Measurements from ENCODE around the gene VENTX.

VENTX gene

GRCh38 chr10:133289761-133290160 is 52.1 kb downstream of the VENTX start:
- no peak for DNase-seq (ENCODE audit: low read depth in 2 of 2)
- TF ChIP-seq, protein P1, sequence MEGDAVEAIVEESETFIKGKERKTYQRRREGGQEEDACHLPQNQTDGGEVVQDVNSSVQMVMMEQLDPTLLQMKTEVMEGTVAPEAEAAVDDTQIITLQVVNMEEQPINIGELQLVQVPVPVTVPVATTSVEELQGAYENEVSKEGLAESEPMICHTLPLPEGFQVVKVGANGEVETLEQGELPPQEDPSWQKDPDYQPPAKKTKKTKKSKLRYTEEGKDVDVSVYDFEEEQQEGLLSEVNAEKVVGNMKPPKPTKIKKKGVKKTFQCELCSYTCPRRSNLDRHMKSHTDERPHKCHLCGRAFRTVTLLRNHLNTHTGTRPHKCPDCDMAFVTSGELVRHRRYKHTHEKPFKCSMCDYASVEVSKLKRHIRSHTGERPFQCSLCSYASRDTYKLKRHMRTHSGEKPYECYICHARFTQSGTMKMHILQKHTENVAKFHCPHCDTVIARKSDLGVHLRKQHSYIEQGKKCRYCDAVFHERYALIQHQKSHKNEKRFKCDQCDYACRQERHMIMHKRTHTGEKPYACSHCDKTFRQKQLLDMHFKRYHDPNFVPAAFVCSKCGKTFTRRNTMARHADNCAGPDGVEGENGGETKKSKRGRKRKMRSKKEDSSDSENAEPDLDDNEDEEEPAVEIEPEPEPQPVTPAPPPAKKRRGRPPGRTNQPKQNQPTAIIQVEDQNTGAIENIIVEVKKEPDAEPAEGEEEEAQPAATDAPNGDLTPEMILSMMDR (IDR thresholded peaks at IDR 0.05; ENCODE audit: low read depth, low read length), result no peak

More at GRCh38 chr10:133289761-133290160, 52.1 kb downstream of the VENTX start:
- no peak overlapping the region for H3K4me3 ChIP-seq (replicated peaks in 1 of 2; ENCODE audit: low read depth in 2 of 2, low read length in 2 of 2)
